Measurements from ENCODE around the gene FMNL1.
"Not testable (repeated sequence)": the region's sequence is repeated elsewhere in the genome, so short reads cannot be mapped to it uniquely, and the experiment has no call there.

The FMNL1 gene

GRCh38 chr17:45221081-45222013 is at the start of gene FMNL1:
Gene FMNL1, plus strand, starts transcription at chr17:45221885. Its CDS starts 240 bp downstream, at chr17:45222125.
- DNase-seq (ENCODE audit: low spot score): peak; percentile 84

- no peak for DNase-seq (ENCODE audit: low spot score)
Measured at GRCh38 chr17:45172232-45172540, 49.5 kb upstream of the FMNL1 start.

GRCh38 chr17:45172541-45173286 is 49.0 kb upstream of the FMNL1 start:
- DNase-seq (ENCODE audit: low spot score): peak; percentile 91

GRCh38 chr17:45175759-45176115 is 45.9 kb upstream of the FMNL1 start:
- DNase-seq (ENCODE audit: low spot score): no peak

GRCh38 chr17:45177563-45177962 is 44.1 kb upstream of the FMNL1 start:
- DNase-seq (ENCODE audit: low spot score): peak; percentile 33

- DNase-seq (ENCODE audit: low spot score): no peak
Measured at GRCh38 chr17:45184144-45184543, 37.5 kb upstream of the FMNL1 start.

- DNase-seq (ENCODE audit: low spot score): no peak
Measured at GRCh38 chr17:45186801-45187354, 34.8 kb upstream of the FMNL1 start.

- DNase-seq (ENCODE audit: low spot score): no peak
Measured at GRCh38 chr17:45189009-45189408, 32.7 kb upstream of the FMNL1 start.

- DNase-seq (ENCODE audit: low spot score): no peak
Measured at GRCh38 chr17:45190503-45191255, 31.0 kb upstream of the FMNL1 start.

- DNase-seq (ENCODE audit: low spot score): no peak
Measured at GRCh38 chr17:45195424-45195823, 26.3 kb upstream of the FMNL1 start.

GRCh38 chr17:45197108-45197507 is 24.6 kb upstream of the FMNL1 start:
- no peak for DNase-seq (ENCODE audit: low spot score)

GRCh38 chr17:45197555-45198334 is 23.9 kb upstream of the FMNL1 start:
- DNase-seq (ENCODE audit: low spot score): peak; percentile 99

- DNase-seq (ENCODE audit: low spot score): no peak
Measured at GRCh38 chr17:45200701-45201100, 21.0 kb upstream of the FMNL1 start.

GRCh38 chr17:45201457-45201856 is 20.2 kb upstream of the FMNL1 start:
- no peak for DNase-seq (ENCODE audit: low spot score)

- not testable (repeated sequence) for DNase-seq (ENCODE audit: low spot score)
Measured at GRCh38 chr17:45201880-45202279, 19.8 kb upstream of the FMNL1 start.

GRCh38 chr17:45218895-45219661 is 2.6 kb upstream of the FMNL1 start:
- DNase-seq (ENCODE audit: low spot score): peak; percentile 89

GRCh38 chr17:45220079-45220478 is 1.6 kb upstream of the FMNL1 start:
- no peak for DNase-seq (ENCODE audit: low spot score)

- DNase-seq (ENCODE audit: low spot score): no peak
Measured at GRCh38 chr17:45222014-45222288, 266 bp downstream of the FMNL1 start.

GRCh38 chr17:45222289-45222995 is 757 bp downstream of the FMNL1 start:
- DNase-seq (ENCODE audit: low spot score): no peak

- DNase-seq (ENCODE audit: low spot score): no peak
Measured at GRCh38 chr17:45222996-45223538, 1.4 kb downstream of the FMNL1 start.
